ENCODE results near the gene SOAT1.
"Not testable (repeated sequence)": the region's sequence is repeated elsewhere in the genome, so short reads cannot be mapped to it uniquely, and the experiment has no call there.

SOAT1 gene

GRCh38 chr1:179393721-179394120, 100.1 kb downstream of the SOAT1 start:
- H3K9me3 ChIP-seq (ENCODE audit: control insufficient read depth, insufficient read depth, low read length) = no peaks in the 10 kb centered on the region
- no peak overlapping the region for H3K9ac ChIP-seq (ENCODE audit: low read depth, low read length)
- H3K27me3 ChIP-seq (ENCODE audit: control insufficient read depth, insufficient read depth, low read length) = no peaks in the 10 kb centered on the region
- H3K27ac ChIP-seq (ENCODE audit: low read depth, low read length) = no peak overlapping the region
- H3K4me3 ChIP-seq (ENCODE audit: low read depth, low read length) = no peak overlapping the region
- H3K4me1 ChIP-seq (ENCODE audit: control insufficient read depth, insufficient read depth, low read length) = no peaks in the 10 kb centered on the region
- no peaks in the 10 kb centered on the region for H3K36me3 ChIP-seq (ENCODE audit: control insufficient read depth, insufficient read depth, low read length)

DNA sequence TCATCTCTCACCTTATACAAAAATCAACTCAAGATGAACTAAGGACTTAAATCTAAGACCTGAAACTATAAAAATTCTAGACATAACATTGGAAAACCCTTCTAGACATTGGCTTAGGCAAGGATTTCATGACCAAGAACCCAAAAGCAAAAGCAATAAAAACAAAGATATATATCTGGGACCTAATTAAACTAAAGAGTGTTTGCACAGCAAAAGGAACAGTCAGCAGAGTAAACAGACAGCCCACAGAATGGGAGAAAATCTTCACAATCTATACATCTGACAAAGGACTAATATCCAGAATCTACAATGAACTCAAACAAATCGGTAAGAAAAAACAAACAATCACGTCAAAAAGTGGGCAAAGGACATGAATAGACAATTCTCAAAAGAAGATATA, 105.8 kb downstream of the SOAT1 start:
- H3K9ac ChIP-seq (ENCODE audit: low read depth, low read length); H3K27ac ChIP-seq (ENCODE audit: low read depth, low read length); H3K4me1 ChIP-seq (ENCODE audit: control insufficient read depth, insufficient read depth, low read length); H3K4me3 ChIP-seq (ENCODE audit: low read depth, low read length); H3K27me3 ChIP-seq (ENCODE audit: control insufficient read depth, insufficient read depth, low read length); H3K36me3 ChIP-seq (ENCODE audit: control insufficient read depth, insufficient read depth, low read length); H3K9me3 ChIP-seq (ENCODE audit: control insufficient read depth, insufficient read depth, low read length): not testable (repeated sequence)

Measured in HUES48 (cell line).